H1 (cell line): ENCODE data around the gene NT5C. TPM values are rescaled to one million over a fixed set of nuclear protein-coding genes. Genes with fewer than 3 reads are reported as not detected.

Source experiments
- CTCF ChIA-PET: fragments of 300-600 bp; sonication (Branson Sonifier 250); formaldehyde crosslinking; loops from one replicate; lab custom pipeline; 2021; ENCODE audit not compliant: partially characterized antibody; lab: Charles Lee
- POLR2A ChIA-PET: fragments of 300-600 bp; sonication (Branson Sonifier 250); formaldehyde crosslinking; loops from one replicate; lab custom pipeline; 2021; ENCODE audit warnings: inconsistent platforms; ENCODE audit not compliant: partially characterized antibody; lab: Charles Lee
- DNase-seq, 2 experiments: peaks; one replicate each; pipeline versions ENCODE4 v3.0.0 to v3.0.0-alpha.2; 2010 to 2022; ENCODE audit warnings: low spot score in 2 of 2, low read depth in 1 of 2, mixed read lengths in 1 of 2
- FAIRE-seq: peaks from 2 replicates; lab custom pipeline; 2011; peaks lifted over from hg19 to GRCh38; lab: Jason Lieb, UNC
- H2AFZ ChIP-seq: 2 replicates; pipeline ENCODE4 v1.8.1; 2012; ENCODE audit warnings: low read length, inconsistent platforms
- H2AK5ac ChIP-seq: 2 replicates; pipeline ENCODE4 v1.6.1; 2013; ENCODE audit warnings: low read depth, low read length
- H2BK120ac ChIP-seq: replicated peaks from 2 replicates; pipeline ENCODE3; 2013; ENCODE audit warnings: low read depth, low read length, inconsistent platforms
- H2BK12ac ChIP-seq: 2 replicates; pipeline ENCODE4 v1.6.1; 2013; ENCODE audit warnings: low read depth, low read length
- H2BK15ac ChIP-seq: 2 replicates; pipeline ENCODE4 v1.6.1; 2013; ENCODE audit warnings: low read length
- H2BK20ac ChIP-seq: 2 replicates; pipeline ENCODE4 v1.6.1; 2013; ENCODE audit warnings: low read length
- H2BK5ac ChIP-seq: 2 replicates; pipeline ENCODE4 v1.6.1; 2013; ENCODE audit warnings: low read depth, low read length
- H3K14ac ChIP-seq: 2 replicates; pipeline ENCODE4 v1.6.1; 2013; ENCODE audit warnings: inconsistent platforms; ENCODE audit not compliant: insufficient read length
- H3K18ac ChIP-seq: 2 replicates; pipeline ENCODE4 v1.6.1; 2013; ENCODE audit warnings: low read length; ENCODE audit errors: extremely low read depth
- H3K23ac ChIP-seq: 2 replicates; pipeline ENCODE4 v1.6.1; 2013; ENCODE audit warnings: inconsistent platforms; ENCODE audit not compliant: insufficient read length
- H3K23me2 ChIP-seq: 2 replicates; pipeline ENCODE4 v1.6.1; 2013; ENCODE audit warnings: low read depth, low read length
- H3K27ac ChIP-seq: 2 replicates; pipeline ENCODE4 v1.6.1; 2011; ENCODE audit warnings: low read depth, low read length, inconsistent platforms
- H3K27me3 ChIP-seq, 4 experiments: replicated peaks in 1 of 4; 1 replicate in 1 of 4; 2 replicates in 3 of 4; pipeline versions ENCODE4 v1.6.1 to v1.8.1; 2011 to 2013; ENCODE audit warnings: low read length in 3 of 4, mild to moderate bottlenecking in 3 of 4, inconsistent platforms in 2 of 4, mixed read lengths in 2 of 4, moderate library complexity in 1 of 4; ENCODE audit not compliant: control insufficient read depth in 3 of 4, insufficient read depth in 3 of 4; ENCODE audit errors: extremely low read depth in 1 of 4
- H3K36me3 ChIP-seq, 4 experiments: 2 replicates each; pipeline versions ENCODE4 v1.6.1 to v1.8.1; 2011 to 2013; ENCODE audit warnings: mild to moderate bottlenecking in 4 of 4, low read length in 3 of 4, moderate library complexity in 2 of 4, control low read depth in 1 of 4, inconsistent platforms in 1 of 4; ENCODE audit not compliant: insufficient read depth in 4 of 4, control insufficient read depth in 2 of 4
- H3K4ac ChIP-seq: replicated peaks from 2 replicates; pipeline ENCODE3; 2013; ENCODE audit warnings: low read length, low read depth, mixed read lengths, inconsistent platforms; ENCODE audit not compliant: insufficient read length
- H3K4me1 ChIP-seq, 4 experiments: replicated peaks in 1 of 4; 1 replicate in 1 of 4; 2 replicates in 3 of 4; pipeline versions ENCODE4 v1.6.1 to v1.8.1; 2011 to 2013; ENCODE audit warnings: low read length in 3 of 4, inconsistent platforms in 2 of 4, mixed read lengths in 1 of 4; ENCODE audit not compliant: insufficient read depth in 4 of 4, control insufficient read depth in 3 of 4
- H3K4me2 ChIP-seq, 2 experiments: 2 replicates each; pipeline versions ENCODE4 v1.6.1 to v1.8.1; 2011 to 2013; ENCODE audit warnings: low read depth in 2 of 2, low read length in 2 of 2, control low read depth in 1 of 2, inconsistent platforms in 1 of 2, mild to moderate bottlenecking in 1 of 2; ENCODE audit not compliant: insufficient read depth in 1 of 2
- H3K4me3 ChIP-seq, 4 experiments: fragments of 200-600, 300-600 bp in 1 of 4; sonication (generic), shearing (Covaris generic), sonication (Bioruptor Twin) in 1 of 4; 2 replicates each; pipeline versions ENCODE4 v1.5.1 to v1.8.1; 2011 to 2016; ENCODE audit warnings: low read length in 4 of 4, low read depth in 3 of 4, control low read depth in 2 of 4, inconsistent platforms in 2 of 4, mild to moderate bottlenecking in 2 of 4, mixed read lengths in 1 of 4, moderate library complexity in 1 of 4; ENCODE audit not compliant: insufficient read depth in 2 of 4; ENCODE audit errors: extremely low read depth in 1 of 4
- H3K56ac ChIP-seq: replicated peaks from 2 replicates; pipeline ENCODE3; 2013; ENCODE audit warnings: low read depth, mild to moderate bottlenecking, mixed read lengths, low read length, inconsistent platforms; ENCODE audit not compliant: insufficient read length
- H3K79me1 ChIP-seq: 2 replicates; pipeline ENCODE4 v1.6.1; 2013; ENCODE audit warnings: low read depth, low read length, control low read depth
- H3K79me2 ChIP-seq, 2 experiments: 2 replicates each; pipeline versions ENCODE4 v1.6.1 to v1.8.1; 2012 to 2013; ENCODE audit warnings: low read length in 2 of 2, mild to moderate bottlenecking in 2 of 2, inconsistent platforms in 1 of 2; ENCODE audit not compliant: insufficient read depth in 2 of 2, control insufficient read depth in 1 of 2
- H3K9ac ChIP-seq, 4 experiments: replicated peaks in 1 of 4; 1 replicate in 1 of 4; 2 replicates in 3 of 4; pipeline versions ENCODE4 v1.6.1 to v1.8.1; 2011 to 2013; ENCODE audit warnings: low read depth in 3 of 4, low read length in 3 of 4, control low read depth in 2 of 4, mild to moderate bottlenecking in 2 of 4, moderate library complexity in 2 of 4, inconsistent platforms in 1 of 4; ENCODE audit errors: extremely low read depth in 1 of 4
- H3K9me3 ChIP-seq, 2 experiments: 2 replicates each; pipeline versions ENCODE4 v1.6.1 to v1.8.1; 2012 to 2013; ENCODE audit warnings: mild to moderate bottlenecking in 2 of 2, moderate library complexity in 2 of 2, control low read depth in 1 of 2, inconsistent platforms in 1 of 2, low read depth in 1 of 2, low read length in 1 of 2, mixed read lengths in 1 of 2; ENCODE audit not compliant: insufficient read depth in 2 of 2
- H4K20me1 ChIP-seq, 2 experiments: replicated peaks in 1 of 2; 2 replicates each; pipeline versions ENCODE3 to v1.8.1; 2011 to 2013; ENCODE audit warnings: inconsistent platforms in 2 of 2, low read length in 2 of 2, mild to moderate bottlenecking in 1 of 2; ENCODE audit not compliant: insufficient read depth in 2 of 2, control insufficient read depth in 1 of 2
- H4K5ac ChIP-seq: 2 replicates; pipeline ENCODE4 v1.6.1; 2013; ENCODE audit warnings: low read length, low read depth, mixed read lengths, inconsistent platforms; ENCODE audit not compliant: insufficient read length
- H4K8ac ChIP-seq: 2 replicates; pipeline ENCODE4 v1.8.0; 2013; ENCODE audit warnings: mild to moderate bottlenecking, moderate library complexity, low read length, inconsistent platforms; ENCODE audit not compliant: insufficient read depth; ENCODE audit errors: extremely low read depth
- H4K91ac ChIP-seq: replicated peaks from 2 replicates; pipeline ENCODE3; 2013; ENCODE audit warnings: low read length, mixed read lengths, inconsistent platforms; ENCODE audit not compliant: insufficient read length
- ATF3 ChIP-seq: IDR thresholded peaks from 2 replicates; pipeline ENCODE4 v1.6.1; 2011; ENCODE audit warnings: low read depth, mild to moderate bottlenecking, low read length; ENCODE audit not compliant: insufficient read depth
- BCL11A ChIP-seq, 2 experiments: IDR thresholded peaks; one replicate each; pipeline ENCODE4 v1.6.1; 2011; ENCODE audit warnings: low read depth in 2 of 2, low read length in 2 of 2, mild to moderate bottlenecking in 2 of 2
- CEBPB ChIP-seq: IDR thresholded peaks from 2 replicates; pipeline ENCODE4 v1.6.1; 2012; ENCODE audit warnings: low read depth, low read length
- CTCF ChIP-seq, 3 experiments: IDR thresholded peaks; 1 replicate in 2 of 3; 2 replicates in 1 of 3; pipeline versions ENCODE4 v1.5.1 to v1.6.1; 2011; ENCODE audit warnings: low read length in 3 of 3, mild to moderate bottlenecking in 3 of 3, inconsistent platforms in 2 of 3, low read depth in 1 of 3, moderate library complexity in 1 of 3; ENCODE audit not compliant: insufficient read depth in 1 of 3; ENCODE audit errors: control extremely low read depth in 1 of 3
- E2F6 ChIP-seq: IDR thresholded peaks from 2 replicates; pipeline ENCODE4 v1.6.1; 2012; ENCODE audit warnings: inconsistent platforms
- EP300 ChIP-seq, 2 experiments: IDR thresholded peaks; 1 replicate in 1 of 2; 2 replicates in 1 of 2; pipeline ENCODE4 v1.6.1; 2011 to 2012; ENCODE audit warnings: low read depth in 2 of 2, low read length in 2 of 2, mild to moderate bottlenecking in 2 of 2, borderline replicate concordance in 1 of 2, inconsistent platforms in 1 of 2, moderate library complexity in 1 of 2
- JUN ChIP-seq: IDR thresholded peaks from 2 replicates; pipeline ENCODE4 v1.6.1; 2011; ENCODE audit warnings: low read depth, mild to moderate bottlenecking, improper control_type of control experiment, low read length
- RAD21 ChIP-seq, 2 experiments: IDR thresholded peaks in 1 of 2; conservative IDR thresholded peaks in 1 of 2; 2 replicates each; pipeline ENCODE4 v1.6.1; 2011; ENCODE audit warnings: low read depth in 2 of 2, low read length in 2 of 2, improper control_type of control experiment in 1 of 2, inconsistent platforms in 1 of 2, mild to moderate bottlenecking in 1 of 2, moderate library complexity in 1 of 2
- SP4 ChIP-seq: IDR thresholded peaks from 2 replicates; pipeline ENCODE4 v1.6.1; 2012; ENCODE audit warnings: low read length, inconsistent platforms
- WGBS, 2 experiments: shearing (Covaris generic) in 1 of 2; methylation state at CpG; one replicate each; pipeline versions ENCODE4 v1.1.6 to v1.1.7; 2013 to 2015; ENCODE audit warnings: low lambda C conversion rate in 2 of 2, mixed read lengths in 2 of 2, inconsistent platforms in 1 of 2, low coverage in 1 of 2, missing lambda C conversion rate in 1 of 2; ENCODE audit not compliant: insufficient replicate concordance in 2 of 2, insufficient coverage in 1 of 2, insufficient read length in 1 of 2; ENCODE audit errors: extremely low coverage in 1 of 2, missing lambda C conversion rate in 1 of 2; 5-methylcytosine and 5-hydroxymethylcytosine counted together
- polyA plus RNA-seq, 7 experiments: library from polyadenylated mRNA; depleted of rRNA in 3 of 7; stranded (reverse) in 5 of 7; unstranded in 2 of 7; fragments of >200 nt in 5 of 7; fragments of 200-250 nt in 2 of 7; gene quantifications; 1 replicate in 5 of 7; 2 replicates in 1 of 7; 4 replicates in 1 of 7; pipeline versions ENCODE4 v1.2.1 to v1.2.3, GENCODE V29; 2011 to 2013; ENCODE audit warnings: missing spikeins in 2 of 7, mixed read lengths in 2 of 7
- total RNA-seq: library from RNA; stranded (reverse); fragmentation: NEBNext Ultra II Directional; extraction: Animal tissue kit (Norgen Biotek cat#: 25700); gene quantifications from 2 replicates; pipeline ENCODE4 v1.2.1, GENCODE V29; 2021

NT5C gene
- total and polyA plus RNA-seq, 2 of the 8 experiments (the other 6 are each of a cell fraction or from before 2014, with no cell fraction given): 52.1 to 66.4 TPM

- no peak overlapping the region for H3K18ac ChIP-seq
- H3K27me3 ChIP-seq: no peaks in the 10 kb centered on the region
- H3K9me3 ChIP-seq: peaks cover 0 to 3% of the 10 kb centered on the region in 2 experiments; a peak in 2 of 4 replicates
- H4K20me1 ChIP-seq: no peaks in the 10 kb centered on the region
- 90% methylated on average over 11 of the region's 12 CpGs; no CpG with 5 or more reads in 1 of the 2 experiments for WGBS, 2 experiments
- H3K56ac ChIP-seq: no peak overlapping the region
- H4K8ac ChIP-seq: no peak overlapping the region
- H3K9ac ChIP-seq: no peak overlapping the region
- no peak overlapping the region for H4K5ac ChIP-seq
- DNase-seq: no peak
- no peak overlapping the region for H3K4me2 ChIP-seq
- no peak overlapping the region for H2AFZ ChIP-seq
- H3K14ac ChIP-seq: no peak overlapping the region
- peaks cover 0 to 9% (median 4%) of the 10 kb centered on the region in 4 experiments; a peak in 5 of 8 replicates for H3K36me3 ChIP-seq
- no peak overlapping the region for H3K27ac ChIP-seq
- no peak overlapping the region for H2BK15ac ChIP-seq
- POLR2A ChIA-PET: interaction anchor here (0.6 to 8.7 kb wide), 5 partner anchors 15 to 297 kb away, joined by 3 to 32 read pairs (median 4); partner anchors contain the start of gene SLC16A5
- H3K23ac ChIP-seq: no peak overlapping the region
- no peaks in the 10 kb centered on the region; the same call in 1 of the 2 replicates for H3K79me1 ChIP-seq
- no peak overlapping the region for H2BK20ac ChIP-seq
- no peaks in the 10 kb centered on the region; a peak in 1 of 7 replicates for H3K4me1 ChIP-seq
- no peak for FAIRE-seq
- no peak overlapping the region for H3K4ac ChIP-seq
- no peak overlapping the region for H2AK5ac ChIP-seq
- no peak overlapping the region for H2BK120ac ChIP-seq
- no peak overlapping the region for H3K4me3 ChIP-seq
- no peaks in the 10 kb centered on the region for H3K23me2 ChIP-seq
- no peak overlapping the region for H2BK5ac ChIP-seq
- H4K91ac ChIP-seq: no peak overlapping the region
- no peak overlapping the region for H2BK12ac ChIP-seq
- H3K79me2 ChIP-seq: no peaks in the 10 kb centered on the region
- CTCF ChIA-PET: interaction anchor here (0.6 to 6.2 kb wide), 6 partner anchors 11 to 624 kb away, joined by 3 to 64 read pairs (median 4); no protein-coding TSS in a partner anchor
- TF ChIP-seq E2F6 (no peak), BCL11A (IDR thresholded peaks at IDR 0.05; ENCODE audit: low read depth in 2 of 2, low read length in 2 of 2) (no peak), RAD21 (IDR thresholded peaks at IDR 0.05 in 1 of 2, conservative IDR thresholded peaks at IDR 0.05 in 1 of 2; ENCODE audit: low read depth in 2 of 2, low read length in 2 of 2) (no peak), CEBPB (no peak), CTCF (IDR thresholded peaks at IDR 0.05; ENCODE audit: control extremely low read depth in 1 of 3, insufficient read depth in 1 of 3, low read depth in 1 of 3, low read length in 3 of 3) (no peak), EP300 (IDR thresholded peaks at IDR 0.05; ENCODE audit: borderline replicate concordance in 1 of 2, low read depth in 2 of 2, low read length in 2 of 2) (no peak), SP4 (no peak), ATF3 (no peak), JUN (no peak)
Observed at GRCh38 chr17:75102385-75102821, 29.1 kb downstream of the NT5C start.
